ENCODE data around the gene MRPL14. TPM values are rescaled to one million over a fixed set of nuclear protein-coding genes. Genes with fewer than 3 reads are reported as not detected.

MRPL14 gene
- polyA plus RNA-seq, 1 donor (not counting 4 experiments of a cell fraction or from before 2014, with no cell fraction given): 136 TPM

DNA sequence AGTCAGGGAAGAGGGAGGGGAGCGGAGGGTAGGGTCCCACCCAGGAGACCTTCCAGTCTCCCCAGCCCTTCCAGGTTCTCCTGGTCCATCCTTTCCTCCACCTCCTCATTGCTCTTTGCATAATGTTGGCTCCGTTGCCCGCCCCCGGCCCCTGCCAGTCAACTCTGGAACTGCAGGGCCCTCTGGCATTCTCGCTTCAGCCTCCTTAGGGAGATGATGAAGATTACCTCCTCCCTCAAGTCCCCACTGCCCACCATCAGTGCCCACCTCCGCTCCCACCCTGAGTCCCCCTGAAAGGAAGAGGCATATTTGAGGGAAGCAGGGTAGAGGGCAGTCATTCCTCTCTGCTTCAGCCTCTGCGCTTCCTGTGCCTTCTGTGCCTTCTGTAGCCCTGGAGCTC lies 8.6 kb upstream of the MRPL14 start:
- Histone ChIP-seq H3K9ac (ENCODE audit: control insufficient read depth, extremely low read depth, insufficient read depth, low read length) (no peak overlapping the region), H3K9me3 (ENCODE audit: control insufficient read depth, low read depth, low read length) (no peaks in the 10 kb centered on the region), H3K79me2 (ENCODE audit: control insufficient read depth, insufficient read depth, low read length) (peaks cover 44% of the 10 kb centered on the region), H3K9me1 (ENCODE audit: control insufficient read depth, extremely low read depth, insufficient read depth, low read length) (peaks cover 3% of the 10 kb centered on the region), H3K4me1 (ENCODE audit: control insufficient read depth, extremely low read depth, insufficient read depth, low read length) (peaks cover 20% of the 10 kb centered on the region), H3K36me3 (ENCODE audit: control insufficient read depth in 2 of 2, extremely low read depth in 1 of 2, insufficient read depth in 2 of 2, low read length in 2 of 2) (peaks cover 39% of the 10 kb centered on the region in 2 experiments), H3K4me3 (ENCODE audit: control insufficient read depth in 2 of 3, extremely low read depth in 1 of 3, insufficient read depth in 2 of 3, low read depth in 1 of 3, low read length in 3 of 3) (no peak overlapping the region), H2AFZ (ENCODE audit: control insufficient read depth, low read length) (no peak overlapping the region), H3K27ac (ENCODE audit: control insufficient read depth, insufficient read depth, low read length) (no peak overlapping the region), H3K4me2 (ENCODE audit: control insufficient read depth, extremely low read depth, insufficient read depth, low read depth, low read length) (no peak overlapping the region), H4K20me1 (ENCODE audit: control insufficient read depth, extremely low read depth, insufficient read depth, low read length) (peaks cover 10% of the 10 kb centered on the region), H3K27me3 (ENCODE audit: control insufficient read depth, extremely low read depth, insufficient read depth, low read length) (no peaks in the 10 kb centered on the region)
- dilution Hi-C loops (cut with MboI; ENCODE audit: extremely low pct_ligation_motif_present, low sequenced_read_pairs): no loop called here
- DNase-seq (ENCODE audit: low read depth, low spot score) (no peak), FAIRE-seq (no peak)
- TF ChIP-seq, protein P1, sequence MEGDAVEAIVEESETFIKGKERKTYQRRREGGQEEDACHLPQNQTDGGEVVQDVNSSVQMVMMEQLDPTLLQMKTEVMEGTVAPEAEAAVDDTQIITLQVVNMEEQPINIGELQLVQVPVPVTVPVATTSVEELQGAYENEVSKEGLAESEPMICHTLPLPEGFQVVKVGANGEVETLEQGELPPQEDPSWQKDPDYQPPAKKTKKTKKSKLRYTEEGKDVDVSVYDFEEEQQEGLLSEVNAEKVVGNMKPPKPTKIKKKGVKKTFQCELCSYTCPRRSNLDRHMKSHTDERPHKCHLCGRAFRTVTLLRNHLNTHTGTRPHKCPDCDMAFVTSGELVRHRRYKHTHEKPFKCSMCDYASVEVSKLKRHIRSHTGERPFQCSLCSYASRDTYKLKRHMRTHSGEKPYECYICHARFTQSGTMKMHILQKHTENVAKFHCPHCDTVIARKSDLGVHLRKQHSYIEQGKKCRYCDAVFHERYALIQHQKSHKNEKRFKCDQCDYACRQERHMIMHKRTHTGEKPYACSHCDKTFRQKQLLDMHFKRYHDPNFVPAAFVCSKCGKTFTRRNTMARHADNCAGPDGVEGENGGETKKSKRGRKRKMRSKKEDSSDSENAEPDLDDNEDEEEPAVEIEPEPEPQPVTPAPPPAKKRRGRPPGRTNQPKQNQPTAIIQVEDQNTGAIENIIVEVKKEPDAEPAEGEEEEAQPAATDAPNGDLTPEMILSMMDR (optimal IDR thresholded peaks at IDR 0.05 in 1 of 3, IDR thresholded peaks at IDR 0.05 in 1 of 3, conservative IDR thresholded peaks at IDR 0.05 in 1 of 3; ENCODE audit: extremely low read depth in 1 of 3, insufficient read depth in 2 of 3, low read length in 3 of 3): no peak
- no peak for TF ChIP-seq EZH2 (IDR thresholded peaks at IDR 0.05; ENCODE audit: low read length)

- DNase-seq (ENCODE audit: low read depth, low spot score): no peak
- Histone ChIP-seq H3K79me2 (ENCODE audit: control insufficient read depth, insufficient read depth, low read length) (peaks cover 49% of the 10 kb centered on the region), H4K20me1 (ENCODE audit: control insufficient read depth, extremely low read depth, insufficient read depth, low read length) (peaks cover 10% of the 10 kb centered on the region), H3K27ac (ENCODE audit: control insufficient read depth, insufficient read depth, low read length) (no peak overlapping the region), H3K9ac (ENCODE audit: control insufficient read depth, extremely low read depth, insufficient read depth, low read length) (no peak overlapping the region), H3K4me3 (ENCODE audit: control insufficient read depth in 2 of 3, extremely low read depth in 1 of 3, insufficient read depth in 2 of 3, low read depth in 1 of 3, low read length in 3 of 3) (no peak overlapping the region), H3K27me3 (ENCODE audit: control insufficient read depth, extremely low read depth, insufficient read depth, low read length) (no peaks in the 10 kb centered on the region), H3K4me2 (ENCODE audit: control insufficient read depth, extremely low read depth, insufficient read depth, low read depth, low read length) (no peak overlapping the region), H3K9me1 (ENCODE audit: control insufficient read depth, extremely low read depth, insufficient read depth, low read length) (peaks cover 3% of the 10 kb centered on the region), H3K9me3 (ENCODE audit: control insufficient read depth, low read depth, low read length) (no peaks in the 10 kb centered on the region), H2AFZ (ENCODE audit: control insufficient read depth, low read length) (no peak overlapping the region), H3K36me3 (ENCODE audit: control insufficient read depth in 2 of 2, extremely low read depth in 1 of 2, insufficient read depth in 2 of 2, low read length in 2 of 2) (peaks cover 33 to 35% of the 10 kb centered on the region in 2 experiments), H3K4me1 (ENCODE audit: control insufficient read depth, extremely low read depth, insufficient read depth, low read length) (peaks cover 20% of the 10 kb centered on the region)
- dilution Hi-C loops (cut with MboI; ENCODE audit: extremely low pct_ligation_motif_present, low sequenced_read_pairs): no loop called here
- no peak for FAIRE-seq
- TF ChIP-seq, protein P1 (optimal IDR thresholded peaks at IDR 0.05 in 1 of 3, IDR thresholded peaks at IDR 0.05 in 1 of 3, conservative IDR thresholded peaks at IDR 0.05 in 1 of 3; ENCODE audit: extremely low read depth in 1 of 3, insufficient read depth in 2 of 3, low read length in 3 of 3): no peak
- no peak for TF ChIP-seq EZH2 (IDR thresholded peaks at IDR 0.05; ENCODE audit: low read length)
Measured at GRCh38 chr6:44135173-44135758, 8.0 kb upstream of the MRPL14 start.
